Chondrocyte (in vitro differentiated cells): Measurements from ENCODE around the gene KMT2D. TPM values are rescaled to one million over a fixed set of nuclear protein-coding genes. Genes with fewer than 3 reads are reported as not detected.

Experiments used
- DNase-seq: peaks from one replicate; pipeline ENCODE4 v3.0.0; 2021; ENCODE audit warnings: mixed read lengths, low spot score
- H3K27ac Mint-ChIP-seq: one replicate; pipeline ENCODE4 v1.8.0; 2021; ENCODE audit warnings: mild to moderate bottlenecking, moderate library complexity, mixed read lengths; ENCODE audit not compliant: unreplicated experiment
- H3K27me3 Mint-ChIP-seq: 2 replicates; pipeline ENCODE4 v1.8.0; 2021; ENCODE audit warnings: low read depth, mixed read lengths
- H3K36me3 Mint-ChIP-seq: 2 replicates; pipeline ENCODE4 v1.8.0; 2021; ENCODE audit warnings: low read depth, mixed read lengths
- H3K4me1 Mint-ChIP-seq: 2 replicates; pipeline ENCODE4 v1.8.0; 2021; ENCODE audit warnings: low read depth, mild to moderate bottlenecking, mixed read lengths
- H3K4me3 Mint-ChIP-seq: one replicate; pipeline ENCODE4 v1.8.0; 2021; ENCODE audit warnings: mild to moderate bottlenecking, moderate library complexity, mixed read lengths; ENCODE audit not compliant: unreplicated experiment
- H3K9me3 Mint-ChIP-seq: 2 replicates; pipeline ENCODE4 v1.8.0; 2021; ENCODE audit warnings: low read depth, mixed read lengths
- total RNA-seq: library from RNA; stranded (reverse); gene quantifications from 3 replicates; pipeline ENCODE4 v1.2.1, GENCODE V29; 2021
- TF ChIP-seq, protein P1 (sequence below): fragments of 200-600 bp; sonication (generic); IDR thresholded peaks from 2 replicates; pipeline ENCODE4 v1.5.0; 2021; ENCODE audit warnings: antibody characterized with exemption, mild to moderate bottlenecking, moderate library complexity

The KMT2D gene
- total RNA-seq, 1 donor from 2014 or later: 65.4 TPM

DNA sequence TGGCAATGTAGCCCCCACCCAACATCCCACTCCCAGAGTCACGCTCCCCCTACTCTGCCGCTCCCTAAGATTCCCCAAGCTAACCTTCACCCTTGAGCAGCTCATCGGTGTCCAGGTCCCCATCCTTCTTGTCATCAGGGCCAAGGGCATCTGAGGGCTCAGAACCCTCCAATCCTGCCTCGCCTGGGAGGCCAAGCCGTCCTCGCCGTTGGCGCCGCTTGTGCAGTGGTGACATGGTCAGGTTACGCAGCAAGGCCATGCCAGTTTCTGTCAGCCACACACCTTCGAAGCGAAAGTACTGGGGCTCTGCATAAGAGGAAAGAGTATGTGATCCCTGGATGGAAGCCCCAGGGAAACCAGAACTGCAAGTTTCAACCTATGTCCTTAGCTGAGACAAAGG, 15.9 kb downstream of the KMT2D start:
- Mint-ChIP-seq H3K27ac (no peak overlapping the region), H3K9me3 (no peaks in the 10 kb centered on the region)

DNA sequence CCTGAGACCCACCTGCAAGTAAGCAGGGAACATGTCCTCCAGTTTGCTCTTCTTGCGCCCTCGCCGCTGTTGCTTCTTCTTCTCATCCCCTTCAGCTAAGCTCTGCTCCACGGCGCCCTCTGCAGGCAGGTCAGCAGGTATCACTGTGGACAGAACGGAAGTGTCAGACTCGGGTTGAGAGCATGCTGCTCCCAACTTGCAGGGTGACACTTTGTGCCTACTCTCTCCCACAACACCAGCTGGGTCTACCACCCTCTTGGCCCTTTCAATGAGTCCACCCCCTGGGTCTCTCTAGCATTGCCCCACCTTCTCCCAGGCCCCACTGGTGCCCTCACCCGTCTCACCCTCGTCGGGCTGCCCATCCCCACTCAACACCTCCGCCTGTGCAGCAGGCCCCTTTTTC, 16.7 kb downstream of the KMT2D start:
- no peaks in the 10 kb centered on the region for H3K27me3 Mint-ChIP-seq
- no peak overlapping the region for H3K27ac Mint-ChIP-seq
- TF ChIP-seq, protein P1, sequence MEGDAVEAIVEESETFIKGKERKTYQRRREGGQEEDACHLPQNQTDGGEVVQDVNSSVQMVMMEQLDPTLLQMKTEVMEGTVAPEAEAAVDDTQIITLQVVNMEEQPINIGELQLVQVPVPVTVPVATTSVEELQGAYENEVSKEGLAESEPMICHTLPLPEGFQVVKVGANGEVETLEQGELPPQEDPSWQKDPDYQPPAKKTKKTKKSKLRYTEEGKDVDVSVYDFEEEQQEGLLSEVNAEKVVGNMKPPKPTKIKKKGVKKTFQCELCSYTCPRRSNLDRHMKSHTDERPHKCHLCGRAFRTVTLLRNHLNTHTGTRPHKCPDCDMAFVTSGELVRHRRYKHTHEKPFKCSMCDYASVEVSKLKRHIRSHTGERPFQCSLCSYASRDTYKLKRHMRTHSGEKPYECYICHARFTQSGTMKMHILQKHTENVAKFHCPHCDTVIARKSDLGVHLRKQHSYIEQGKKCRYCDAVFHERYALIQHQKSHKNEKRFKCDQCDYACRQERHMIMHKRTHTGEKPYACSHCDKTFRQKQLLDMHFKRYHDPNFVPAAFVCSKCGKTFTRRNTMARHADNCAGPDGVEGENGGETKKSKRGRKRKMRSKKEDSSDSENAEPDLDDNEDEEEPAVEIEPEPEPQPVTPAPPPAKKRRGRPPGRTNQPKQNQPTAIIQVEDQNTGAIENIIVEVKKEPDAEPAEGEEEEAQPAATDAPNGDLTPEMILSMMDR: peak; percentile 78
- H3K36me3 Mint-ChIP-seq: peaks cover 57% of the 10 kb centered on the region
- no peaks in the 10 kb centered on the region for H3K9me3 Mint-ChIP-seq
- no peaks in the 10 kb centered on the region for H3K4me1 Mint-ChIP-seq
- DNase-seq: peak; percentile 92
- H3K4me3 Mint-ChIP-seq: no peak overlapping the region

More for the DNA sequence above, 15.9 kb downstream of the KMT2D start:
- Mint-ChIP-seq H3K27me3 (no peaks in the 10 kb centered on the region), H3K4me3 (no peak overlapping the region), H3K36me3 (peaks cover 58% of the 10 kb centered on the region), H3K4me1 (peaks cover 3% of the 10 kb centered on the region)
- TF ChIP-seq, protein P1: no peak
- no peak for DNase-seq

DNA sequence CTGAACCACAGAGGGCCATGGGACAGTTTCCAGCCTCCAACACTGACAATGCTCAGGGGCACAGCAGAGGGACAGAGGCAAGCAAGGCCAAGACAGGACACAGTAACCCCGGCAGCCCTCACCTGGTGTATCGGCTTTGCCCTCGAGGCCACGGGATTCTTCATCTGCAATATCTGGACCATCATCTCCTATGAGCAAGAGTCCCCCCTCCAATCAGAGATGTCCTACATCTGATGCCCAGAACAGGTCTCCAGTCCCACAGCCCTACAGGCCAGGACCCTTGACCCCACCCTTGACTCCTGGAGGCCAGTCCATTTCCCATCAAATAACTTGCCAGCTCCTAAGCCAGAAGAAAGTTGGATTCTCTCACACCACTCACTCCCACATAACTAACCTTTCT, 17.4 kb downstream of the KMT2D start:
- Mint-ChIP-seq H3K4me3 (no peak overlapping the region), H3K4me1 (no peaks in the 10 kb centered on the region), H3K36me3 (peaks cover 56% of the 10 kb centered on the region), H3K9me3 (no peaks in the 10 kb centered on the region), H3K27me3 (no peaks in the 10 kb centered on the region), H3K27ac (no peak overlapping the region)
- DNase-seq: no peak
- TF ChIP-seq, protein P1: no peak

DNA sequence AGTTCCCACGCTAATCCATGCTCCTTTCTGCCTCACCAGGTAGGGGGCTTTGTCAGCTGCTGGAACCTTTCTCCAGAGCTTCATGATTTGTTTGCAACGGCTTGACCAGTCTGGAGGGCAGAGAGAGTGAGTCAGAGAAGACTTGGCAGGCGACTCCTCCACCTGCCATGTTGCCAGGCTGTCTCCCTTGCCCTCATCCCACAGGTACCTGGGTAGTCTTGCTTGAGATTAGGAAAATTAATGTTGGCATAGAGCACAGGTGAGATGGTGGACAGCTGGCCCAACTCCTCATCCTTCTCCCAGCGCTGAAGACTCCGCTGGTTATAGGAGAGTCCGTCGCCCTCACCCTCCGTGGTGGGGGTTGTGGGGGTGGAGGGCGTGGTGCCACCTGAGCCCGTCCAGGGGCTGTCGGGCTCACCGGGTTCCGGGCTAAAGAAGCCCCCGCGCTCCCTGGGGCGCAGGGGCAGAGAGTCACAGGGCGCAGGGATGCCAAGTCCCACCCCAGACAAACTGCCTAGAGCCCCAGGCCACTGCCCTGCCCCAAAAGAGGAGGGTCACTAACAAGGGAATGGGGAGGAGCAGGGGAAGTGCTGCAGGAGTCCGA, 18.6 kb downstream of the KMT2D start:
- no peaks in the 10 kb centered on the region for H3K9me3 Mint-ChIP-seq
- no peaks in the 10 kb centered on the region for H3K27me3 Mint-ChIP-seq
- no peak overlapping the region for H3K4me3 Mint-ChIP-seq
- H3K27ac Mint-ChIP-seq: no peak overlapping the region
- TF ChIP-seq, protein P1: no peak
- peaks cover 53% of the 10 kb centered on the region for H3K36me3 Mint-ChIP-seq
- DNase-seq: no peak
- H3K4me1 Mint-ChIP-seq: no peaks in the 10 kb centered on the region

DNA sequence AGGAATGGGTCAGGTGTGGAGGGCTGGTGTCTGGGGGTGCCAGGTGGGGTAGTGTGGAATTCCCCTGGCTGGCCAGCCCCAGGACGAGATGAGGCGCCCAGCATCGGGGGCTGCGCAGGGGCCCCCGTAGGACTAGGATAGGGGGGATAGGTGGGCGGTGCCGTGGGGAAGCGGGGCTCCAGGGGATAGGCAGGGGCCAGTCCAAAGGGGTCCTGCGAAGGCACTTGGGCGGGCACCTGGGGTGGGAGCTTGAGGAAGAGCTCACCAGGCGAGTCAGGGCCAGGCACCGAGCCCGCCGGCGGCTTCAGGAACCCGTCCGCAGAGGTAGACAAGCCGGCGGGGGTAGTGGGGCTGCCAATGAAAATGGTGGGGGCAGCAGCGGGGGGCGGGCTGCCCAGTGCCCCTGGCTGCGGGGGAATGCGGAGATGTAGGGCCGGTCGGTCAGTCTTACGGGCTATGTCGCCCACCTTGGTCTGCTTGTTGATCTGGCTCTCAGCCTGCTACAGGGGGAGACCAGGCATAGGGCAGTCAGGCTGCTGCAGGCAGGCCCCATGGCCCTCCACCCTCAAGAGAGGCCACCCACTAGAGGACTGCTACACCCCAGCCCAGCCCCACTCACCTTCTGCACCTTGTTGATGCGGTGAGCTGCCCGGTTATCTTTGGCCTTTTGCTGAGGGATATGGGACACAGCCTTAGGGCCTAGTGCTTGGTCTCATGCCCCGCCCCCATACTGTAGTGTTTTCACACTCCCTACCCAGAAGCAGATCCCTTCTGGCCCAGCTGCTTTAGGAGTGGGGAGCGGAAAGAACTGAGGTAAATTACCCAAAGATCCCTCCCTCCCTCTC, 19.3 kb downstream of the KMT2D start:
- TF ChIP-seq, protein P1: no peak
- DNase-seq: peak; percentile 90
- Mint-ChIP-seq H3K27me3 (no peaks in the 10 kb centered on the region), H3K27ac (no peak overlapping the region), H3K4me3 (no peak overlapping the region), H3K4me1 (no peaks in the 10 kb centered on the region), H3K9me3 (no peaks in the 10 kb centered on the region), H3K36me3 (peaks cover 51% of the 10 kb centered on the region)
